Neural cell (in vitro differentiated cells): ENCODE data around the gene TECTB. TPM values are rescaled to one million over a fixed set of nuclear protein-coding genes. Genes with fewer than 3 reads are reported as not detected.

Experiments
- H2AFZ ChIP-seq: fragments of 200-600, 300-800 bp; sonication (generic), shearing (Covaris generic); 2 replicates; pipeline ENCODE4 v1.6.0; 2014; ENCODE audit warnings: low read depth, mild to moderate bottlenecking, antibody characterized with exemption, low read length, moderate library complexity
- H3F3A ChIP-seq: fragments of 200-600 bp; shearing (Covaris generic); 2 replicates; pipeline ENCODE4 v1.6.1; 2016; ENCODE audit warnings: mild to moderate bottlenecking, moderate library complexity, mixed read lengths, antibody characterized with exemption, low read length; ENCODE audit not compliant: insufficient read depth, poor library complexity, severe bottlenecking
- H3K27ac ChIP-seq: fragments of 200-600, 300-800 bp; sonication (generic), shearing (Covaris generic); 2 replicates; pipeline ENCODE4 v1.5.1; 2014; ENCODE audit warnings: mild to moderate bottlenecking, low read length, moderate library complexity
- H3K27me3 ChIP-seq: fragments of 300-800, 200-600 bp; sonication (generic), shearing (Covaris generic); 2 replicates; pipeline ENCODE4 v1.6.0; 2014; ENCODE audit warnings: mild to moderate bottlenecking, low read depth, low read length, moderate library complexity; ENCODE audit not compliant: insufficient read depth
- H3K36me3 ChIP-seq: fragments of 300-800, 200-600 bp; sonication (generic), shearing (Covaris generic); 2 replicates; pipeline ENCODE4 v1.5.1; 2014; ENCODE audit warnings: mild to moderate bottlenecking, antibody characterized with exemption, low read length, moderate library complexity; ENCODE audit not compliant: insufficient read depth
- H3K4me2 ChIP-seq: fragments of 300-800, 200-600 bp; sonication (generic), shearing (Covaris generic); 2 replicates; pipeline ENCODE4 v1.6.0; 2014; ENCODE audit warnings: mild to moderate bottlenecking, low read length
- H3K4me3 ChIP-seq: fragments of 300-800, 200-600 bp; sonication (generic), shearing (Covaris generic); 2 replicates; pipeline ENCODE4 v1.5.1; 2014; ENCODE audit warnings: mild to moderate bottlenecking, low read length, moderate library complexity
- H3K79me2 ChIP-seq: fragments of 200-600 bp; shearing (Covaris generic); replicated peaks from 2 replicates; pipeline ENCODE4 v1.6.0; 2014; ENCODE audit warnings: mild to moderate bottlenecking, low read length, moderate library complexity; ENCODE audit not compliant: insufficient read depth
- H3K9ac ChIP-seq: fragments of 300-800, 200-600 bp; sonication (generic), shearing (Covaris generic); 2 replicates; pipeline ENCODE4 v1.6.1; 2016; ENCODE audit warnings: mild to moderate bottlenecking, low read length, mixed read lengths
- H3K9me2 ChIP-seq: fragments of 200-600 bp; shearing (Covaris generic); 2 replicates; pipeline ENCODE4 v1.6.1; 2016; ENCODE audit warnings: mild to moderate bottlenecking, low read length, mixed read lengths; ENCODE audit not compliant: insufficient read depth
- H3K9me3 ChIP-seq: fragments of 200-600, 300-800 bp; sonication (generic), shearing (Covaris generic); 2 replicates; pipeline ENCODE4 v1.6.1; 2016; ENCODE audit warnings: mild to moderate bottlenecking, mixed run types, low read length, moderate library complexity, mixed read lengths
- H4K20me1 ChIP-seq: fragments of 200-600 bp; shearing (Covaris generic); 2 replicates; pipeline ENCODE4 v1.6.1; 2016; ENCODE audit warnings: mild to moderate bottlenecking, mixed run types; ENCODE audit not compliant: insufficient read depth
- CTCF ChIP-seq: fragments of 450-650 bp; IDR thresholded peaks from 2 replicates; pipeline ENCODE4 v1.5.1; 2014; ENCODE audit warnings: antibody characterized with exemption, mild to moderate bottlenecking, moderate library complexity; ENCODE audit not compliant: poor library complexity, severe bottlenecking
- EP300 ChIP-seq: fragments of 450-650 bp; conservative IDR thresholded peaks from 2 replicates; pipeline ENCODE4 v1.6.1; 2014; ENCODE audit warnings: antibody characterized with exemption, mild to moderate bottlenecking, moderate library complexity; ENCODE audit not compliant: poor library complexity, severe bottlenecking
- EZH2 ChIP-seq: fragments of 200-600, 300-800 bp; shearing (Covaris generic), sonication (generic); IDR thresholded peaks from 2 replicates; pipeline ENCODE4 v1.6.1; 2014; ENCODE audit warnings: antibody characterized with exemption, low read length, borderline replicate concordance, mild to moderate bottlenecking; ENCODE audit not compliant: insufficient read depth, poor library complexity, severe bottlenecking
- MXI1 ChIP-seq: fragments of 450-650 bp; conservative IDR thresholded peaks from 2 replicates; pipeline ENCODE4 v1.6.1; 2014; ENCODE audit warnings: antibody characterized with exemption, mild to moderate bottlenecking; ENCODE audit not compliant: poor library complexity, severe bottlenecking
- POLR2AphosphoS5 ChIP-seq: IDR thresholded peaks from 2 replicates; pipeline ENCODE4 v1.6.1; 2012
- RAD21 ChIP-seq: fragments of 450-650 bp; conservative IDR thresholded peaks from 2 replicates; pipeline ENCODE4 v1.6.1; 2014; ENCODE audit warnings: antibody characterized with exemption, mild to moderate bottlenecking, moderate library complexity
- SMC3 ChIP-seq: fragments of 450-650 bp; conservative IDR thresholded peaks from 2 replicates; pipeline ENCODE4 v1.6.1; 2014; ENCODE audit warnings: antibody characterized with exemption, mild to moderate bottlenecking, moderate library complexity; ENCODE audit not compliant: poor library complexity
- polyA plus RNA-seq: library from polyadenylated mRNA; depleted of rRNA; stranded (reverse); fragments of >200 nt; gene quantifications from 2 replicates; pipeline ENCODE4 v1.2.3, GENCODE V29; 2014
- TF ChIP-seq, protein P1 (sequence below): IDR thresholded peaks from 2 replicates; pipeline ENCODE4 v1.6.1; 2012; ENCODE audit warnings: borderline replicate concordance

TECTB gene
- polyA plus RNA-seq, 1 donor from 2014 or later = not detected

- no peak for TF ChIP-seq POLR2AphosphoS5
- no peak for TF ChIP-seq MXI1
- TF ChIP-seq, protein P1, sequence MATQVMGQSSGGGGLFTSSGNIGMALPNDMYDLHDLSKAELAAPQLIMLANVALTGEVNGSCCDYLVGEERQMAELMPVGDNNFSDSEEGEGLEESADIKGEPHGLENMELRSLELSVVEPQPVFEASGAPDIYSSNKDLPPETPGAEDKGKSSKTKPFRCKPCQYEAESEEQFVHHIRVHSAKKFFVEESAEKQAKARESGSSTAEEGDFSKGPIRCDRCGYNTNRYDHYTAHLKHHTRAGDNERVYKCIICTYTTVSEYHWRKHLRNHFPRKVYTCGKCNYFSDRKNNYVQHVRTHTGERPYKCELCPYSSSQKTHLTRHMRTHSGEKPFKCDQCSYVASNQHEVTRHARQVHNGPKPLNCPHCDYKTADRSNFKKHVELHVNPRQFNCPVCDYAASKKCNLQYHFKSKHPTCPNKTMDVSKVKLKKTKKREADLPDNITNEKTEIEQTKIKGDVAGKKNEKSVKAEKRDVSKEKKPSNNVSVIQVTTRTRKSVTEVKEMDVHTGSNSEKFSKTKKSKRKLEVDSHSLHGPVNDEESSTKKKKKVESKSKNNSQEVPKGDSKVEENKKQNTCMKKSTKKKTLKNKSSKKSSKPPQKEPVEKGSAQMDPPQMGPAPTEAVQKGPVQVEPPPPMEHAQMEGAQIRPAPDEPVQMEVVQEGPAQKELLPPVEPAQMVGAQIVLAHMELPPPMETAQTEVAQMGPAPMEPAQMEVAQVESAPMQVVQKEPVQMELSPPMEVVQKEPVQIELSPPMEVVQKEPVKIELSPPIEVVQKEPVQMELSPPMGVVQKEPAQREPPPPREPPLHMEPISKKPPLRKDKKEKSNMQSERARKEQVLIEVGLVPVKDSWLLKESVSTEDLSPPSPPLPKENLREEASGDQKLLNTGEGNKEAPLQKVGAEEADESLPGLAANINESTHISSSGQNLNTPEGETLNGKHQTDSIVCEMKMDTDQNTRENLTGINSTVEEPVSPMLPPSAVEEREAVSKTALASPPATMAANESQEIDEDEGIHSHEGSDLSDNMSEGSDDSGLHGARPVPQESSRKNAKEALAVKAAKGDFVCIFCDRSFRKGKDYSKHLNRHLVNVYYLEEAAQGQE = no peak
- TF ChIP-seq CTCF = peak; percentile 31
- TF ChIP-seq EP300 = no peak
- no peaks in the 10 kb centered on the region for H3K9me3 ChIP-seq
- H3K36me3 ChIP-seq = no peaks in the 10 kb centered on the region
- H3K9ac ChIP-seq = no peak overlapping the region
- H3K4me2 ChIP-seq = no peak overlapping the region
- H4K20me1 ChIP-seq = no peaks in the 10 kb centered on the region
- no peak overlapping the region for H2AFZ ChIP-seq
- H3K27ac ChIP-seq = no peak overlapping the region
- no peak overlapping the region for H3K4me3 ChIP-seq
- H3K79me2 ChIP-seq = no peaks in the 10 kb centered on the region
- no peaks in the 10 kb centered on the region for H3K9me2 ChIP-seq
- H3F3A ChIP-seq = no peaks in the 10 kb centered on the region
- H3K27me3 ChIP-seq = no peaks in the 10 kb centered on the region
These were observed 24.3 kb downstream of the TECTB start for GRCh38 chr10:112307358-112308124.

GRCh38 chr10:112308125-112308502, 24.9 kb downstream of the TECTB start:
- Histone ChIP-seq H4K20me1 (no peaks in the 10 kb centered on the region), H3K27ac (no peak overlapping the region), H3K27me3 (no peaks in the 10 kb centered on the region), H3K36me3 (no peaks in the 10 kb centered on the region), H3K9me2 (no peaks in the 10 kb centered on the region), H3K79me2 (no peaks in the 10 kb centered on the region), H3K9ac (no peak overlapping the region), H3K4me2 (no peak overlapping the region), H3K4me3 (no peak overlapping the region), H3F3A (no peaks in the 10 kb centered on the region), H3K9me3 (no peaks in the 10 kb centered on the region), H2AFZ (no peak overlapping the region)
- no peak for TF ChIP-seq RAD21
- no peak for TF ChIP-seq EZH2
- no peak for TF ChIP-seq EP300
- TF ChIP-seq MXI1 = no peak
- TF ChIP-seq SMC3 = no peak
